OCI-LY3 (cell line): ENCODE data around the gene FOXA1.

Source experiments
- H2AFZ ChIP-seq: fragments of 200-600, 300-600 bp; shearing (Covaris generic); 2 replicates; pipeline ENCODE4 v1.6.0; 2014; ENCODE audit warnings: antibody characterized with exemption, low read depth, low read length
- H3K27ac ChIP-seq: fragments of 200-600, 300-600 bp; sonication (generic); 2 replicates; pipeline ENCODE4 v1.5.1; 2014; ENCODE audit warnings: mild to moderate bottlenecking, low read length, moderate library complexity, mixed read lengths
- H3K27me3 ChIP-seq: fragments of 200-600, 300-600 bp; sonication (generic); 2 replicates; pipeline ENCODE4 v1.6.1; 2014; ENCODE audit warnings: low read depth, low read length, mixed read lengths
- H3K36me3 ChIP-seq: fragments of 200-600, 300-600 bp; sonication (generic); replicated peaks from 2 replicates; pipeline ENCODE3; 2014; ENCODE audit warnings: low read depth, low read length, mixed read lengths
- H3K4me1 ChIP-seq: fragments of 300-600, 200-600 bp; sonication (generic); 2 replicates; pipeline ENCODE4 v1.6.1; 2014; ENCODE audit warnings: low read length, mixed read lengths
- H3K4me2 ChIP-seq: fragments of 200-600, 300-600 bp; sonication (generic); 2 replicates; pipeline ENCODE4 v1.6.1; 2014; ENCODE audit warnings: low read length, mixed read lengths
- H3K4me3 ChIP-seq: fragments of 300-600, 200-600 bp; sonication (generic); 2 replicates; pipeline ENCODE4 v1.5.1; 2014; ENCODE audit warnings: antibody characterized with exemption, mild to moderate bottlenecking, low read length, moderate library complexity
- H3K79me2 ChIP-seq: fragments of 300-600, 200-600 bp; shearing (Covaris generic); 2 replicates; pipeline ENCODE4 v1.6.1; 2014; ENCODE audit warnings: mild to moderate bottlenecking, low read length, mixed read lengths
- H3K9ac ChIP-seq: fragments of 300-600, 200-600 bp; shearing (Covaris generic); 2 replicates; pipeline ENCODE4 v1.6.0; 2014; ENCODE audit warnings: mild to moderate bottlenecking, low read length, moderate library complexity
- H3K9me3 ChIP-seq: fragments of 200-600, 300-600 bp; shearing (Covaris generic); 2 replicates; pipeline ENCODE4 v1.6.1; 2014; ENCODE audit warnings: low read length, mixed read lengths; ENCODE audit not compliant: insufficient read depth
- H4K20me1 ChIP-seq: fragments of 200-600, 300-600 bp; sonication (generic); 2 replicates; pipeline ENCODE4 v1.6.1; 2016; ENCODE audit warnings: low read length, mixed read lengths; ENCODE audit not compliant: insufficient read depth
- EZH2phosphoT487 ChIP-seq: fragments of 200-600 bp; shearing (Covaris generic); IDR thresholded peaks from 2 replicates; pipeline ENCODE4 v1.6.1; 2018; ENCODE audit warnings: antibody characterized with exemption, mixed run types, low read depth
- TF ChIP-seq, protein P1 (sequence below): fragments of 200-600, 300-600 bp; sonication (generic); IDR thresholded peaks from 2 replicates; pipeline ENCODE4 v1.5.1; 2014; ENCODE audit warnings: antibody characterized with exemption, low read length, low read depth

Gene FOXA1

DNA sequence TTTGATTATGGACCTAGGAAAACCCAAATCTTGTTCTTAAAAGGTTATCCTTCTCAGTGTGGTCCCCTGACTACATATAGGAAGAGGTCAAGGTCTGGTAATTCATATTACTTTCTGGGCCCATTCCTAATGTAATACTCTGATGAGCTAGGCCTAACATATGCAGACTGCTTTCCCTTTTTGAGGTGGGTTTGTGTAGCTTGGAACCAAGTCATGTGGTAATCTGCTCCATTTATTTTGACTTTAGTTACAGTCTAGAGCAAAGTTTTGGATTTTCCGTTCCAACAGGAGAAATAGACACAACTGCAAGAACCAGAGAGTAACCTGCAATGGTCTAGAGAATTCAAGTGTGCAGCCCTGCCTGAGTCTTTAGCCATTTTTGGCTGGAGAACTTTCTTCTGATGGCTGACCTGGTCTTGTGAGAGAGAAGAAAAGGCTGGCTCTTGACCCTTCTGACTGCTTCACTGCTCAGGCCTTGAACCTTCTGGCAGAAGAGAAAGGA, 22.9 kb upstream of the FOXA1 start:
- Histone ChIP-seq H3K36me3 (no peaks in the 10 kb centered on the region), H3K9ac (no peak overlapping the region), H3K4me2 (no peak overlapping the region), H3K4me1 (no peaks in the 10 kb centered on the region), H4K20me1 (no peaks in the 10 kb centered on the region), H3K27me3 (no peaks in the 10 kb centered on the region), H3K27ac (no peak overlapping the region), H3K4me3 (no peak overlapping the region), H2AFZ (no peak overlapping the region), H3K9me3 (peaks cover 6% of the 10 kb centered on the region; the same call in 1 of the 2 replicates), H3K79me2 (no peaks in the 10 kb centered on the region)
- no peak for TF ChIP-seq EZH2phosphoT487
- TF ChIP-seq, protein P1, sequence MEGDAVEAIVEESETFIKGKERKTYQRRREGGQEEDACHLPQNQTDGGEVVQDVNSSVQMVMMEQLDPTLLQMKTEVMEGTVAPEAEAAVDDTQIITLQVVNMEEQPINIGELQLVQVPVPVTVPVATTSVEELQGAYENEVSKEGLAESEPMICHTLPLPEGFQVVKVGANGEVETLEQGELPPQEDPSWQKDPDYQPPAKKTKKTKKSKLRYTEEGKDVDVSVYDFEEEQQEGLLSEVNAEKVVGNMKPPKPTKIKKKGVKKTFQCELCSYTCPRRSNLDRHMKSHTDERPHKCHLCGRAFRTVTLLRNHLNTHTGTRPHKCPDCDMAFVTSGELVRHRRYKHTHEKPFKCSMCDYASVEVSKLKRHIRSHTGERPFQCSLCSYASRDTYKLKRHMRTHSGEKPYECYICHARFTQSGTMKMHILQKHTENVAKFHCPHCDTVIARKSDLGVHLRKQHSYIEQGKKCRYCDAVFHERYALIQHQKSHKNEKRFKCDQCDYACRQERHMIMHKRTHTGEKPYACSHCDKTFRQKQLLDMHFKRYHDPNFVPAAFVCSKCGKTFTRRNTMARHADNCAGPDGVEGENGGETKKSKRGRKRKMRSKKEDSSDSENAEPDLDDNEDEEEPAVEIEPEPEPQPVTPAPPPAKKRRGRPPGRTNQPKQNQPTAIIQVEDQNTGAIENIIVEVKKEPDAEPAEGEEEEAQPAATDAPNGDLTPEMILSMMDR: no peak

DNA sequence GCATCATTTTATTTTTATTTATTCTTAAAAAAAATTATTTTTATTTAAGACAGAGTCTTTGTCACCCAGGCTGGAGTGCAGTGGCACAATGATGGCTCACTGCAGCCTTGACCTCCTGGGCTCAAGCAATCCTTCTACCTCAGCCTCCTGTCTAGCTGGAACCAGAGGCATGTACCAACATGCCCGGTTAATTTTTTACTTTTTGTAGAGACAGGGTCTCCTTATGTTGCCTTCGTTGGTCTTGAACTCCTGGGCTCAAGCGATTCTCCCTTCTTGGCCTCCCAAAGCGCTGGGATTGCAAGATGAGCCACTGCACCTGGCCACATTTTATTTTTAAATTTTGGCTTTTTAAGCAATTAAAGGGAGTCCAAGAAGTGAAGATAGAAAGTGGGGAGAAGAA, 21.8 kb upstream of the FOXA1 start:
- no peaks in the 10 kb centered on the region for H3K27me3 ChIP-seq

DNA sequence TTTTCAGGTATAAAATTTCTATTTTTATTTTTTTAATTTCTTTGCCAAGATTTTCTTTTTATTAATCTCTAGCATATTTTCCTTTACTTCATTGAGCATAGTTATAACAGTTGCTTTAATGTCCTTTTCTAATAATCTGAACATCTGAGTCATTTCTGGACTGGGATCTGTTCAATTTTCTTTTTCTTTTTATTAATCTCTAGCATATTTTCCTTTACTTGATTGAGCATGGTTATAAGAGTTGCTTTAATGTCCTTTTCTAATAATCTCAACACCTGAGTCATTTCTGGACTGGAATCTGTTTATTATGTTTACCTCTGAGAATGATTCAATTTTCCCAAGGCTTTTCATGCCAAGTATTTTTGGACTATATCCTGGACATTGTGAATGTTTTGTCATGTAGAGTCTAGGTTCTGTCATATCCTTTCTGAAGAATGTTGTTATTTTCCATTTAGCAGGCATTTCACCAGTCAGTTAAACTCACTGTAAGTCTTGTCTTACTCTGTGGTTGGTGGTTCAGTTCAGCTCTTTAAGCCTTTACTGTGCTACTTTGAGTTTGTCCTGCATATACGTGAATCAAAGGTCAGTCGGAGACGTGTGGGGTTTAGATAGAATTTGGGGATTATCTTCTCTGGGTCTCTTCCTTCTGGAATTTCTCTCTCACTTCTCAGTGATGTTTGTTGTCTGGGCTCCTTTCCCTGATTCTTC, 20.7 kb upstream of the FOXA1 start:
- Histone ChIP-seq H3K9me3 (peaks cover 6% of the 10 kb centered on the region; the same call in 1 of the 2 replicates), H3K9ac (no peak overlapping the region), H3K27ac (no peak overlapping the region), H3K4me3 (no peak overlapping the region), H4K20me1 (no peaks in the 10 kb centered on the region), H3K4me1 (no peaks in the 10 kb centered on the region), H3K27me3 (no peaks in the 10 kb centered on the region), H3K36me3 (no peaks in the 10 kb centered on the region), H2AFZ (no peak overlapping the region), H3K4me2 (no peak overlapping the region), H3K79me2 (no peaks in the 10 kb centered on the region)
- TF ChIP-seq, protein P1: no peak
- no peak for TF ChIP-seq EZH2phosphoT487

More for the DNA sequence above, 21.8 kb upstream of the FOXA1 start:
- peaks cover 6% of the 10 kb centered on the region; the same call in 1 of the 2 replicates for H3K9me3 ChIP-seq
- H3K79me2 ChIP-seq: no peaks in the 10 kb centered on the region
- TF ChIP-seq, protein P1: no peak
- TF ChIP-seq EZH2phosphoT487: no peak
- H2AFZ ChIP-seq: no peak overlapping the region
- no peak overlapping the region for H3K4me2 ChIP-seq
- H3K4me1 ChIP-seq: no peaks in the 10 kb centered on the region
- H3K4me3 ChIP-seq: no peak overlapping the region
- H3K36me3 ChIP-seq: no peaks in the 10 kb centered on the region
- H3K9ac ChIP-seq: no peak overlapping the region
- no peak overlapping the region for H3K27ac ChIP-seq
- no peaks in the 10 kb centered on the region for H4K20me1 ChIP-seq

DNA sequence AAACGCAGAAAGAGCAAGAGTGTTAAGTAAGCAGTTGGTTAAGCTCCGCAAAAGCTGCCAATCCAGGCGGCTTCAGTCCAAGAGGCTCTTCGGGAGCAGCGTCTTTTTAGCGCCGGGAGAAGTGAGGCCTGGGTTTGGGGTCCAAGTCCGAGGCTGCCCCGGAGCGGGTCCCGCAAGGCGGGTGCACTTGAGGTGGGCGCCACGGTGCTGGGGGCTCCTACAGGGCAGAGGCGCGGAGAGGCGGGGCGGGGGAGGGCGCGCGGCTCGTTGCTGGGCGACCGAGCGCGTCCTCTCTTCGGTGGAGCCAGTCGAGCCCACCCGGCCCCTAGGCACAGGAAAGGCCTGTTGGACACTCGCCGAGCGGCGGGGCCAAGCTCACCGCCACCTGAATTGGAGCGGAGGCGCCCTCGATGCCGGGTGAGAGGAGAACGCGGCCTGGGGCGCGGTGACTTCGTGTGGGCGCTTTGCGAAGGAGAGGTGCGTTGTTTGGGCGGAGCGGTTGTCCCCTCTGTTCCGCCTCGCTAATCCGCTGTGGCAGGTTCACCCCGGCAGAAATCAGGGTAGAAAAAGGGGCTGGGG, 16.0 kb upstream of the FOXA1 start:
- Histone ChIP-seq H2AFZ (no peak overlapping the region), H3K36me3 (no peaks in the 10 kb centered on the region), H3K4me1 (no peaks in the 10 kb centered on the region), H4K20me1 (no peaks in the 10 kb centered on the region), H3K79me2 (no peaks in the 10 kb centered on the region), H3K27ac (no peak overlapping the region), H3K4me3 (no peak overlapping the region), H3K9ac (no peak overlapping the region), H3K4me2 (no peak overlapping the region), H3K27me3 (no peaks in the 10 kb centered on the region), H3K9me3 (peaks cover 5% of the 10 kb centered on the region; the same call in 1 of the 2 replicates)
- no peak for TF ChIP-seq EZH2phosphoT487
- TF ChIP-seq, protein P1: no peak
